ENCODE data around the gene PSIP1.

DNA sequence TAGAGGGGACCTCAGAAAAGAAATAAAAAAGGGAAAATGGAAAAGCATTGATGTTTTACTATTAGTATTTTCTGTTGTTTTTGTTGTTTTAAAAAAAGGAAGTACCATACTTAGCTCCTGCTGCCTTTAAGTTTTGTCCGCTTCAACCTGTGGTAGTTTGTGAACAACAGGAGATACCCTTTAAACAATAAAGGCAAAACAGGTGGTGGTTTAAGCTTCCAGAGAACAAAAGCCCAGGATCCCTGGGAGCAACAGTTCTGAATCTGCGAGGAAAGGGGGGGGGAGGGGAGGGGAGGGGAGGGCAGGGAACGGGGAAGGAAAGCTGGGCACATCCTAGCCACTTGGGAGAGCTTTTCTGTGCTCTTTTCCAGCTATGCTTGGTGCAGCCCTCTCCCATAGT, 2.1 kb upstream of the PSIP1 start:
- TF ChIP-seq, protein P1, sequence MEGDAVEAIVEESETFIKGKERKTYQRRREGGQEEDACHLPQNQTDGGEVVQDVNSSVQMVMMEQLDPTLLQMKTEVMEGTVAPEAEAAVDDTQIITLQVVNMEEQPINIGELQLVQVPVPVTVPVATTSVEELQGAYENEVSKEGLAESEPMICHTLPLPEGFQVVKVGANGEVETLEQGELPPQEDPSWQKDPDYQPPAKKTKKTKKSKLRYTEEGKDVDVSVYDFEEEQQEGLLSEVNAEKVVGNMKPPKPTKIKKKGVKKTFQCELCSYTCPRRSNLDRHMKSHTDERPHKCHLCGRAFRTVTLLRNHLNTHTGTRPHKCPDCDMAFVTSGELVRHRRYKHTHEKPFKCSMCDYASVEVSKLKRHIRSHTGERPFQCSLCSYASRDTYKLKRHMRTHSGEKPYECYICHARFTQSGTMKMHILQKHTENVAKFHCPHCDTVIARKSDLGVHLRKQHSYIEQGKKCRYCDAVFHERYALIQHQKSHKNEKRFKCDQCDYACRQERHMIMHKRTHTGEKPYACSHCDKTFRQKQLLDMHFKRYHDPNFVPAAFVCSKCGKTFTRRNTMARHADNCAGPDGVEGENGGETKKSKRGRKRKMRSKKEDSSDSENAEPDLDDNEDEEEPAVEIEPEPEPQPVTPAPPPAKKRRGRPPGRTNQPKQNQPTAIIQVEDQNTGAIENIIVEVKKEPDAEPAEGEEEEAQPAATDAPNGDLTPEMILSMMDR (conservative IDR thresholded peaks at IDR 0.05; ENCODE audit: low read depth, low read length) = no peak
- no peak for TF ChIP-seq EZH2phosphoT487 (IDR thresholded peaks at IDR 0.05; ENCODE audit: borderline replicate concordance, low read length)

Data from PC-3 (cell line).